Stimulated activated CD4-positive, alpha-beta T cell treated with anti-CD3 and anti-CD28 coated beads, Interleukin-4, amount 100 ng/mL, for 48 hours (primary cell): ENCODE data around the gene SESN2.

Experiments
- DNase-seq, 2 donors: peaks; one replicate each; pipeline ENCODE4 v3.0.0-alpha.2; 2020; ENCODE audit warnings: low read depth in 2 of 2

Gene SESN2

DNA sequence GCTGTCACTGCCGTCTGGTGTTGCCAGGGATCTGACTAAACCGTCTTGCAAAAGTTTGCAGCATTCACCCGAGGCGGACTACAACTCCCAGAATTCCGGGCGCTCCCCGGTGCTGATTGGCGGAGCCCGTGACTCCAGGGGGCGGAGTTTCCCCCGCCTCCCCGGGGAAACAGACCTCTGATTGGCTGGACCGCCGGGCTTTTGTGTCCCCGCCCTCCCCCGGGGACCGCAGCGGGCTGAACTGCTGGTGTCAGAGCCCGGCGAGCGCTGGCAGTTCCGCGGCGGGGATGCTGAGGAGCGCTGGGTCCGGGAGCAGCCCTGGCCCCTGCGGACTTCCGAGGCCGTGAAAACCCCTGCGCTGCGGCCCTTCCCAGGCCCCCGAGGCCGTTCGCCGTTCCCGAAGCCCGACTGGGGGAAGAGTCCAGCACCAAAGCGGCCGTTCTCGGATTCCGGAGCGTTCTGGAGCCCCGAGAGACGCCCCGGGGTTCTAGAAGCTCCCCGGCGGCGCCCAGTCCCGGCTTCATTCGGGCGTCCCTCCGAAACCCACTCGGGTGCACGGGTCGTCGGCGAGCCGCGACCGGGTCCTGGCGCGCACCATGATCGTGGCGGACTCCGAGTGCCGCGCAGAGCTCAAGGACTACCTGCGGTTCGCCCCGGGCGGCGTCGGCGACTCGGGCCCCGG is at the start of gene SESN2:
Gene SESN2 (plus strand): TSS at position 267 of the 682 bp plus-strand sequence. CDS start 330 bp downstream, at position 597.
- peak; percentile 98 to 99 for DNase-seq

DNA sequence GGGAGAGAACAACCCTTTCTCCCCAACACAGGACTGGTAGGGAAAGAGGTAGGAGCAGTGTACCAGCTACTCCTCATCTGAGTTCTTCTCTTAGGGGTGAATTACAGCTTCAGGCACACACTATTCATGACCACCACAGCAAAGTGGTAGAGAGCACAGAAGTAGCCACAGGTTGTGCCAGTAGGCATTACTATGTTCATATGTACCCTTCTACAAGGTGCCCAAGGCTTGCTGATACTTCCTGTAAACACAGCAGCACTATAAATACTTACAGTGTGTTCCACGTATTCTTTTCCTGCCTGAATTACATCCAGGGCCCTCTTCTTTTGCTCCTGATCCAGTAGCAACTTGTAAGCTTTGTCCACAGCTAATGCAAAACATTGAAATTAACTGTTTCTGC is 49.6 kb upstream of the SESN2 start:
- DNase-seq, result no peak

GRCh38 chr1:28213315-28213714 is 46.0 kb upstream of the SESN2 start:
- no peak for DNase-seq

DNA sequence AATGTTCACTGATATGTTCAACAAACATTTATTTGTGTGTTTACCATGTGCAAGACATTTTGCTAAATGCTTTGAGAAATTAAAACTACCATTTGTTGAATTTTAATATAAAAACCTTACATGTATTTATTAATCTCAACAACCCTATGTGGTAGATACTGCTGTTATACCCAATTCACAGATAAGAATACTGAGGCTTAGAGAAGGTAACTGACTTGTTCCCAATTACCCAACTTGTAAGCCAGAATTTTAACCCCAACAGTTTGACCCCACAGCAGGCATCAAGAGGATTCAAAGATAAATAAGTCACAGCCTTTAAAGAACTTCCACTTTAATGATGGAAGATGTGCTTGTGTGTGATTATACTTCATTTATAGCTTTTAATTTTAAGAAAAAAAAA is 30.2 kb upstream of the SESN2 start:
- DNase-seq, result no peak

GRCh38 chr1:28229996-28230395 is 29.3 kb upstream of the SESN2 start:
- DNase-seq, result no peak

DNA sequence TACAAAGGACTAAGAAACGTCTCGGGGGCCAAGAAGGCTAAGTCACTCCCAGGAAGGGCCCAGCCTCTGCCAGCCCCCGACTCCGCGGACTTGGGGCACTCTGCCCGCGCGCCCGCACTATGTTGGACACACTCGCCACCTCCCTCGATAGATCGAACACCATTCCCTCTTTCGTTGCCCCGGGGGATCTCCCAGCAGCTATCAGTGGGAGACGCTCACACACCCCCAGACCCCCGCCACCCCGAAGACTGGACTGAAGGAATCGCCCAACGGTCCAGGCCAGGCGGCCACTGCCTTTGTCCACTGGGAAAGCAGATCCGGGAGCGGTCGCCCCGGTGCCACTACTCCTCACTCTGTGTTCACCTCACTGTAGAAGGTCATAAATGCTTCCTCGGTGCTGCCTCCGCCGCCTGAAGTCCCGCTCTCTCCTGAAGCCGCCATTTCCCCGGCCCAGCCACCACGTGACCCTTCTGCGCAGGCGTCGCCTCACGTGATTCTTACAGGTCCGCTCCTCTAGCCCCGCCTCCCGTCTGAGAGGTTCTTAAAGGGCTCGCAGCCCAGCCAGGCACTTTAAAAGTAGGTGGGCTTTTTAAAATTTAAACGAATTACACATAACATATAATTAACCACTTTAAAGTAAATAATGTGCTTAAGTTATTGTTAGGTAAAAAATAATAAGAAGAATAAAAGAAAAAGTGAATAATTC is 26.6 kb upstream of the SESN2 start, which contains the start of gene DNAJC8:
Gene DNAJC8 (minus strand): TSS at position 472 of the 706 bp plus-strand sequence. CDS start 31 bp downstream, at position 441.
- DNase-seq, result peak; percentile 94 to 97

GRCh38 chr1:28233264-28233606 is 26.1 kb upstream of the SESN2 start:
- no peak for DNase-seq

- DNase-seq, result peak; percentile 87 to 95
Measured at GRCh38 chr1:28235755-28236655, 23.3 kb upstream of the SESN2 start, which contains the start of gene ATP5IF1. Gene ATP5IF1, plus strand, starts transcription at chr1:28236124. Its CDS starts 60 bp downstream, at chr1:28236184.

GRCh38 chr1:28236656-28237322 is 22.5 kb upstream of the SESN2 start:
- DNase-seq, result no peak

DNA sequence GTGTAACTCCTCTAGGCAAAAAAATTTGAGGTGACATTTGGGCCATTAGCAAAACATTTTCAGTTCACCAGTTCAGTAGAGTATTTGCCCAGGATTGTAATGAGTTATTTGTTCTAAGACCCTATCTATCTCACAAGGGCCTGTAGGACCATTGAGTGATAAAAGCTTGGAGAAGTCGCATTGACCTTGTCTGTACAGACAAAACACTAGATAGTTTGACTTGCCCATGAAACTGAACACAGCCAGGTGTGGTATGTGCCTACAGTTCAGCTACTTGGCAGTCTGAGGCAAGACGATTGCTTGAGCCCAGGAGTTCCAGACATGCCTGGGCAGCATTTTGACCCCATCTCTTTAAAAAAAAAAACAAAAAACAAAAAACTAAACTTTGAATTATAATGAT is 20.3 kb upstream of the SESN2 start:
- DNase-seq, result no peak

DNA sequence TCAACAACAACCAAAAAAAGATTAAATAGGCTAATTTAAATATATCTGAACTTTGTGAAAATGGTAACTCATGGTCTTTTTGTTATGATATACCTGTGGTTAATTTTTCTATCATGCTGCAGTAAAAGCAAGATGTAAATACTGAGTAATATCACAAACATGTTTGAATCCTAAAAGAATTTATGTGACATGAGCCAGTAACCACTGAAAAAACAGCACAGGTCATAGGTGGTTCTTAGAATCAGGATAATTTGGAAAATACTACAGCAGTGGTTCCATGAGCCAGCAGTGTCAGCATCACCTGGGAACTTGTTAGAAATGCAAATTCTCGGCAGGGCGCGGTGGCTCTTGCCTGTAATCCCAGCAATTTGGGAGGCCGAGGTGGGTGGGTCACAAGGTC is 19.3 kb upstream of the SESN2 start:
- DNase-seq, result no peak

DNA sequence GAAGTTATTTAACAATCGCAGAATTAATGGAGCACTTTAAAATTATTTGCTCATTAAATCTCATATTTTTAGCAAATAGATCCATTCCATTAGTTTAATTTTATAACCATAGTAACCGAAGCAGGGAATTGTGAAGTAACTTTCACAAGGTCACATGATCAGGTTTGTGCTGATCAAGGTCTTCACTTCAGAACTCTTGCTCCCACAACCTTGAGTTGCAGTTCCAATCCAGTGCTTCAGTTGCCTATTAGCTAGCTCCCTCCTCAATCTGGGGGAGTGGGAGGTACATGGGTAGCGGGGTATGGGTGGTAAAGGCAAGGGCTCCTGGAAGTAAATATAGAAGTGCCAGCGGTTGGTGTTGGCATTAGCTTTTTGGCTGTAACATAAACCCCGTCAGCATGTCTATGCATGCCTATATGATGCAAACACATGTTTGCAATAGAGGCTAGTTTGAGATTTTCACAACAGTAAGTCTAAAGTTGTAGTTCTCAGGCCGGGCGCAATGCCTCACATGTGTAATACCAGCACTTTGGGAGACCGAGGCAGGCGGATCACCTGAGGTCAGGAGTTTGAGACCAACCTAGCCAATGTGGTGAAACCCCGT is 17.6 kb upstream of the SESN2 start:
- DNase-seq, result no peak

DNA sequence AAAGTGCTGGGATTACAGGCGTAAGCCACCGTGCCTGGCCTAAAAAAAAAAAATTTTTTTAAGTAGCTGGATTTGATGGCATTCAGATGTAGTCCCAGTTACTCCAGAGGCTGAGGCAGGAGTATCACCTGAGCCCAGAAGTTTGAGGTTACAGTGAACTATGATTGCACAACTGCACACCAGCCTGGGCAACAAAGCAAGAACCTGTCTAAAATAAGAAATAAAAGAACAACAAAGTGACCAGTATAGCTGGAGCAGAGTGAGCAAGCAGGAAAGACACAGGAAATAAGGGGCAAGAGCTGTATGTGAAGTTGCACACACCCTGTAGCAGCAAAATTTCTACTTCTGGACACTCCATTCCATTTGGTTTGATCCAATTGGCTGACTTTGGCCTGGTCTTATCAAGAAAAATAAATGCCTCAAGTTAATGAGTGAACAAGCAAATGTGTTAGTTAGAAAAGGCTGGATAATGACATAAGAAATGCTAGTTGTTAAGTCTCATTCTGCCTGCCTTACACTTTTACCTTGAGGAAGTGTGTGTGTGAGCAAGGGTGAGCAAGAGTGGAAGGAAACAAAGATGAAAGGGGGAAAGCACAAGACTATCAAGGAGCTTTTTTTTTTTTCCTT is 15.5 kb upstream of the SESN2 start:
- no peak for DNase-seq

DNA sequence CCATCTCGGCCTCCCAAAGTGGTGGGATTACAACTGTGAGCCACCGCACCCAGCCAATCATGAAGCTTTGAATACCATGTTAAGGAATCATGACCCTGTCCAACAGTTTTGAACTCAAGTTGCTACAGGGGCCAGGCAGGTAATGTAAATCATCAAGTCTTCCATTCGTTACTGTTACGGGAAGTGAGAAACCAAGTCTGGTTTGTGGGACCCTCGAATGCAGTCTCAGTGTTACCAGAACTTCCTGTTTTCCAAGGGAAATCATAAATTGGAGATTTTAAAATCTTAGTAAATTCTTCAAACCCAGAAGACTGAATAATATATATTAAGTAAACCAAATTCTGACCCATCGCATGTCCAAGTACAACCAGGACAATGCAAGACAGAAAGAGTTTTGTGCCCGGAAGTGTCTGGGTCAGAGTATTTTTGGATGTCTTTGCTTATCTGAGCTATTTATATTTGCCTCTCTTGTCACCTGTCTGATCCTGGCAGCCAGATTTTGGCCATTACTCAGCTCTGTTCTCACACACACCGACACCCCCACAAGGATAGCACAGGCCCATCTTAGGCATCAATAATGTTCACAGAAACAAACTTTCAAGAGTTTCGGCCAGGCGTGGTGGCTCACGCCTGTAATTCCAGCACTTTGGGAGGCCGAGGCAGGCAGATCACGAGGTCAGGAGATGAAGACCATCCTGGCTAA is 14.6 kb upstream of the SESN2 start:
- no peak for DNase-seq

DNA sequence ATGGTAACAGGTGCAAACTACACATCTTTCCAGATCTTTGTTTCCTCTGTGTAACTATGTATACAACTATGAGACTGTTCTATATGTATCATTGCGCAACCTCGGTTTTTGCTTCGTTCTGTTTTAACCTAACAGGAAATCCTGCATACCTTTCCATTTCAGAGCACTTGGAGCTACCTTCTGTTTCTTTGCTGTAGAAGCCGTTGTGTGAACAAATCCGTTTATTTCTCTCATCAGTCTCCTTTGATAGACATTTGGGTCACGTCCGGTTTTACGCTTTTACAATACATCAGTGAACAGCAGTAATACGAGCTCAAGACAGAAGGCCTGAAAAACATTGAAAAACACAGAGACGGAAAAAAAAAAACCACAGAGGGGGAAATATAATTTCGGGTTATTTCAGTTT is 12.9 kb upstream of the SESN2 start:
- no peak for DNase-seq

DNA sequence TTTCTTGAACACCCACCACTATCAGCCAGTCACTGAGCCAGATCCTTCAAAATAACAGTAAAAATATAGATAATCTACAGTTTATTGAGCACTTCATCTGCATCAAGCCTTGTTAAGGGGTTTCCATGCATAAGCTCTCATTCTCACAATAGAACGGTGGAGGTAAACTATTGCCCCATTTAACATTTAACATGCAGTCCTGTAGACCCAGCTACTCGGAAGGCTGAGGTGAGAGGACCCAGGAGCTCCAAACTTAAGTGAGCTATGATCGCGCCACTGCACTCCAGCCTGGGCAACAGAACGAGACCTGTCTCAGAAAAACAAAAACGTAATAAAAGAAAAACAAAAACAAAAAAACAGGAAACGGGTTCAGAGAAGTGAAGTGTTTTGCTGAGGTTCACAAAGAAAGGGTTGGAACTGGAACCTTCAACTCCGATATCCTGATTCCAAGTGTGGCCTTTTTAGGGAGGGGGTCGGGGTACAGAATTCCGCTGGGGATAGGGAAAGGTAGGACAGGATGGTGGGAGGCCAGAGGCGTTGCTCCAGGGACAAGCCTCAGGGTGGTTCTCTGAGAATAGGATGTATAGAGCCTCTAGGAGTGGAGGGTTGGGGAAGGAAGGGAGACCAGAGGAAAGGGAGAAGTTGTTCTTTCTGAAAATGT is 11.6 kb upstream of the SESN2 start:
- no peak for DNase-seq

- DNase-seq, result peak; percentile 76 to 79
Measured at GRCh38 chr1:28248273-28249012, 10.9 kb upstream of the SESN2 start.

- no peak for DNase-seq
Measured at GRCh38 chr1:28249013-28249865, 10.1 kb upstream of the SESN2 start.
